ENCODE data around the gene ALDH1B1. TPM values are rescaled to one million over a fixed set of nuclear protein-coding genes. Genes with fewer than 3 reads are reported as not detected.

The ALDH1B1 gene
- total RNA-seq, 4 donors from 2014 or later, result 253 to 364 (median 272) TPM

DNA sequence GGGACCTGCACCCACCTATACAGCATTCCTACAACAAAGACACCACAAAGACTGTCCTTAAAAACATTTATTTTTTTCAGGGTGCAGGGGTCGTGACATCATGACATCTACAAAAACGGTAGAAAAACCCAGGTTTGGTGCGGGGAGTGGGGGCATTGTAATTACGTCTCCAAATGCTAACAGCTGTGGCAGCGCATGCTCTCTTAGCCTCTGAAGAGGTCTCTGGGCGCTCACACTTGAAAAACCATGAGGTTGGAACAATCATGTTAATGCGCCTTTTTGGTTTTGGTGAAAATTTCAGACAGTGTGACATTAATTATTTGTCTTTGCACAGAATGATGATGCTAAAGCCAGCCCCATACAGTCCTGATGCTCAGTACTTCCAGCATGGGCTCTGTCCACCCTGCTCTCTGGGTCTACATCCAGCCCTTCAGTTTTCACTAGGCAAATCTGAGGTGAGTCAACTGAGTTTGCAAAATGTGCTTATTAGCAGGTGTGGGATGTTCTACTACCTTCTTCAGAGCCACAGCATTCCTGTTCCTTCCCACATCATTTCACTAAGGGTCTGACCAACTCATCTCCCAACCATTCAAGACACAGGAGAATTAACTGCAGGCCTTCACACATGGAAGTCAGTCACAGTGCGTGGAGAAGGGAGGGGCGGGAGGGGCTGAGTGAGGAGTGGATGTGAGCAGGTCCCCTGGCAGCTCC is 14.1 kb downstream of the ALDH1B1 start:
- H3K9me3 ChIP-seq, result no peaks in the 10 kb centered on the region
- no peak for TF ChIP-seq POLR2A (IDR thresholded peaks at IDR 0.05; ENCODE audit: low read depth)
- no peak for TF ChIP-seq EP300 (IDR thresholded peaks at IDR 0.05)
- TF ChIP-seq, protein P1, sequence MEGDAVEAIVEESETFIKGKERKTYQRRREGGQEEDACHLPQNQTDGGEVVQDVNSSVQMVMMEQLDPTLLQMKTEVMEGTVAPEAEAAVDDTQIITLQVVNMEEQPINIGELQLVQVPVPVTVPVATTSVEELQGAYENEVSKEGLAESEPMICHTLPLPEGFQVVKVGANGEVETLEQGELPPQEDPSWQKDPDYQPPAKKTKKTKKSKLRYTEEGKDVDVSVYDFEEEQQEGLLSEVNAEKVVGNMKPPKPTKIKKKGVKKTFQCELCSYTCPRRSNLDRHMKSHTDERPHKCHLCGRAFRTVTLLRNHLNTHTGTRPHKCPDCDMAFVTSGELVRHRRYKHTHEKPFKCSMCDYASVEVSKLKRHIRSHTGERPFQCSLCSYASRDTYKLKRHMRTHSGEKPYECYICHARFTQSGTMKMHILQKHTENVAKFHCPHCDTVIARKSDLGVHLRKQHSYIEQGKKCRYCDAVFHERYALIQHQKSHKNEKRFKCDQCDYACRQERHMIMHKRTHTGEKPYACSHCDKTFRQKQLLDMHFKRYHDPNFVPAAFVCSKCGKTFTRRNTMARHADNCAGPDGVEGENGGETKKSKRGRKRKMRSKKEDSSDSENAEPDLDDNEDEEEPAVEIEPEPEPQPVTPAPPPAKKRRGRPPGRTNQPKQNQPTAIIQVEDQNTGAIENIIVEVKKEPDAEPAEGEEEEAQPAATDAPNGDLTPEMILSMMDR (IDR thresholded peaks at IDR 0.05), result no peak
- no peak for TF ChIP-seq POLR2AphosphoS5 (IDR thresholded peaks at IDR 0.05)
- H3K4me3 ChIP-seq, result no peak overlapping the region
- 84% methylated on average over 9 of the region's 9 CpGs for WGBS
- H3K4me1 ChIP-seq, result no peaks in the 10 kb centered on the region
- DNase-seq (ENCODE audit: extremely low spot score), result no peak
- no peaks in the 10 kb centered on the region for H3K27me3 ChIP-seq
- no peaks in the 10 kb centered on the region for H3K36me3 ChIP-seq
- intact Hi-C loops (cut with DNase I), result no loop called here
- no peak overlapping the region for H3K27ac ChIP-seq (replicated peaks in 1 of 4)

DNA sequence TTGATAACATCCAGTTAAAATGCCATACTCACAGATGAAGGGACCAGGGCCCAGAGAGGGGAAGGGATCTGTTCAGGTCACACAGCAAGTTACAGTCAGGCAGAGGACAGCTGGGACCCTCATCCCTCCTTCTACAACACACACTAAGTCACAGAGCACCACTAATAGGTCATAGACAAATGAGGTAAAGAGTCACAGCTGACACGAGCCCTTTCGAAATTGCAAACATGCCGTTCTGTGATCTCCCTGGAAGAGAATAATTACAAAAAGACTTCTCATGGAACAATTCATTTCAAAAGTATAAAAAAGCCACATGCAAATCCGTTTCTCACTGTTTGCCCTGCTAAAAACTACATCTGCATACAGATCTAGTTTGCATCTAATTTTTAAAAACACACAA is 16.2 kb downstream of the ALDH1B1 start:
- Histone ChIP-seq H3K4me1 (no peaks in the 10 kb centered on the region), H3K4me3 (no peak overlapping the region), H3K9me3 (no peaks in the 10 kb centered on the region), H3K27me3 (no peaks in the 10 kb centered on the region), H3K27ac (replicated peaks in 1 of 4) (no peak overlapping the region), H3K36me3 (no peaks in the 10 kb centered on the region)
- no peak for DNase-seq (ENCODE audit: extremely low spot score)
- TF ChIP-seq POLR2A (IDR thresholded peaks at IDR 0.05; ENCODE audit: low read depth) (no peak), EP300 (IDR thresholded peaks at IDR 0.05) (no peak), POLR2AphosphoS5 (IDR thresholded peaks at IDR 0.05) (no peak)
- TF ChIP-seq, protein P1 (IDR thresholded peaks at IDR 0.05), result no peak
- intact Hi-C loops (cut with DNase I), result no loop called here
- 43% methylated on average over 4 of the region's 4 CpGs for WGBS

DNA sequence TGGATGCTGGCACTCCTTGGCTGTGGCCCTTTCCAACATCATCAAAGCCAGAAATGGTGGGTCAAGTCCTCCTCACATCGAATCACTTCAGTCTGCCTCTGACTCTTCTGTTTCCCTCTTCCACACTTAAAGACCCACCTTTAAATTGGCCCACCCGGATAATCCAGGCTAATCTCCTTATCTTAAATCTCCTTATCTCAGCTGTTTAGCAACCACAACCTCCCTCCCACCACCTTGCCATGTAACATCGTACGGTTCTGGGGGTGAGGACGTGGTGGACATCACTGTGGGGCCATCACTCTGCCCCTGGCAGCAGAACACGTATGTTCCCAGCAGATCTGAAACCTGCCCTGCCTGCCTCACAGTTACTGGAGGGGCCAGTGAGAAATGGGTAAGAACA is 20.2 kb downstream of the ALDH1B1 start:
- WGBS, result 74% methylated on average over 6 of the region's 6 CpGs
- TF ChIP-seq EP300 (IDR thresholded peaks at IDR 0.05) (no peak), POLR2A (IDR thresholded peaks at IDR 0.05; ENCODE audit: low read depth) (no peak), POLR2AphosphoS5 (IDR thresholded peaks at IDR 0.05) (no peak)
- TF ChIP-seq, protein P1 (IDR thresholded peaks at IDR 0.05), result no peak
- Histone ChIP-seq H3K27me3 (peaks cover 0 to 22% (median 0%) of the 10 kb centered on the region in 4 donors), H3K27ac (replicated peaks in 1 of 4) (no peak overlapping the region), H3K4me1 (no peaks in the 10 kb centered on the region), H3K9me3 (no peaks in the 10 kb centered on the region), H3K36me3 (no peaks in the 10 kb centered on the region), H3K4me3 (no peak overlapping the region)
- intact Hi-C loops (cut with DNase I), result no loop called here
- DNase-seq (ENCODE audit: extremely low spot score), result no peak

DNA sequence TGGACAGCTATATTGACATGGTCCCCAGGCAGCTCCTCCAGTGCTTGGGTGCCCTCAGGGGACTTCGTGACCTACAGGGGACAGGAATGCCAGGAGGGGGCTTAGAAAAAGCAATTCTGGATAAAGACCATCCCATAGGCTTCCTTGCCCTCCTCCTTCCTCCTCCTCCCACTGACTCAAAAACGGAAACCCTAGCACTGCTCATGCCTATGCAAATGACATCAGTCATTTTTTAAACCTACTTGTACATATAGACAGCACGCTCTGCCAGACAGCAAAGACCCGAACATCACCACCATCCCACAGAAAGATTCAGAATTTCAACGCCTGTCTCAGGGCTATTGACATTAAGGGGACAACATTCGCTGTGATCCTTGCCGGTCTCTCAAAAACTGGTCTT is 20.8 kb downstream of the ALDH1B1 start:
- 85% methylated on average over 7 of the region's 7 CpGs for WGBS
- intact Hi-C loops (cut with DNase I), result no loop called here
- Histone ChIP-seq H3K27ac (replicated peaks in 1 of 4) (no peak overlapping the region), H3K4me1 (no peaks in the 10 kb centered on the region), H3K27me3 (peaks cover 0 to 22% (median 0%) of the 10 kb centered on the region in 4 donors), H3K36me3 (no peaks in the 10 kb centered on the region), H3K4me3 (no peak overlapping the region), H3K9me3 (no peaks in the 10 kb centered on the region)
- no peak for DNase-seq (ENCODE audit: extremely low spot score)
- TF ChIP-seq, protein P1 (IDR thresholded peaks at IDR 0.05), result no peak
- TF ChIP-seq POLR2A (IDR thresholded peaks at IDR 0.05; ENCODE audit: low read depth) (no peak), POLR2AphosphoS5 (IDR thresholded peaks at IDR 0.05) (no peak), EP300 (IDR thresholded peaks at IDR 0.05) (no peak)
